SK-N-SH (cell line): Measurements from ENCODE around the gene MYLK2. TPM values are rescaled to one million over a fixed set of nuclear protein-coding genes. Genes with fewer than 3 reads are reported as not detected.

Source experiments
- CTCF ChIA-PET: fragments of 300-600, 350-600 bp; formaldehyde crosslinking; extraction: SDS; loops from one replicate; lab custom pipeline; 2021; lab: Yijun Ruan, JAX
- POLR2A ChIA-PET: fragments of 350-600 bp; sonication (Branson Sonifier 250); formaldehyde crosslinking; extraction: SDS; loops from one replicate; lab custom pipeline; 2020; ENCODE audit warnings: antibody characterized with exemption, inconsistent platforms; lab: Yijun Ruan, JAX
- DNase-seq: peaks from one replicate; pipeline ENCODE4 v3.0.0; 2012
- H2AFZ ChIP-seq: fragments of 200-600 bp; sonication (generic); 2 replicates; pipeline ENCODE4 v1.8.1; 2016; ENCODE audit warnings: antibody characterized with exemption, mild to moderate bottlenecking, low read depth
- H3F3A ChIP-seq: fragments of 200-600 bp; sonication (generic); replicated peaks from 2 replicates; pipeline ENCODE3; 2016; ENCODE audit warnings: antibody characterized with exemption, mild to moderate bottlenecking; ENCODE audit not compliant: insufficient read depth
- H3K27ac ChIP-seq, 2 experiments: fragments of 200-500 bp in 1 of 2; fragments of 200-600 bp in 1 of 2; sonication (Bioruptor generic) in 1 of 2; sonication (generic), shearing (Covaris generic) in 1 of 2; 2 replicates each; pipeline versions ENCODE4 v1.5.1 to v1.6.1; 2014 to 2016; ENCODE audit warnings: low read depth in 2 of 2, inconsistent platforms in 1 of 2, low read length in 1 of 2, mild to moderate bottlenecking in 1 of 2, mixed read lengths in 1 of 2
- H3K27me3 ChIP-seq: fragments of 200-600 bp; sonication (generic), shearing (Covaris generic); 2 replicates; pipeline ENCODE4 v1.6.1; 2016; ENCODE audit warnings: mixed run types; ENCODE audit not compliant: insufficient read depth
- H3K36me3 ChIP-seq, 2 experiments: fragments of 200-500 bp in 1 of 2; fragments of 200-600 bp in 1 of 2; sonication (Bioruptor generic) in 1 of 2; sonication (generic) in 1 of 2; replicated peaks in 1 of 2; 2 replicates each; pipeline versions ENCODE3 to v1.5.1; 2014 to 2016; ENCODE audit warnings: low read length in 1 of 2, mild to moderate bottlenecking in 1 of 2; ENCODE audit not compliant: insufficient read depth in 2 of 2, control insufficient read depth in 1 of 2
- H3K4me1 ChIP-seq, 2 experiments: fragments of 200-500 bp in 1 of 2; fragments of 200-600 bp in 1 of 2; sonication (Bioruptor generic) in 1 of 2; sonication (generic), shearing (Covaris generic) in 1 of 2; 2 replicates each; pipeline versions ENCODE4 v1.5.1 to v1.6.1; 2014 to 2016; ENCODE audit warnings: low read depth in 1 of 2, low read length in 1 of 2, mixed run types in 1 of 2; ENCODE audit not compliant: insufficient read depth in 2 of 2, control insufficient read depth in 1 of 2
- H3K4me2 ChIP-seq: fragments of 200-600 bp; sonication (generic), shearing (Covaris generic); 2 replicates; pipeline ENCODE4 v1.6.1; 2017; ENCODE audit warnings: mixed run types
- H3K4me3 ChIP-seq, 2 experiments: fragments of 200-500 bp in 1 of 2; fragments of 200-600 bp in 1 of 2; sonication (Bioruptor generic) in 1 of 2; sonication (generic), shearing (Covaris generic) in 1 of 2; 2 replicates each; pipeline versions ENCODE4 v1.5.1 to v1.8.1; 2014 to 2016; ENCODE audit warnings: low read depth in 2 of 2, inconsistent platforms in 1 of 2, low read length in 1 of 2, mild to moderate bottlenecking in 1 of 2, mixed read lengths in 1 of 2, moderate library complexity in 1 of 2
- H3K79me2 ChIP-seq: fragments of 200-600 bp; sonication (generic); 2 replicates; pipeline ENCODE4 v1.8.1; 2017; ENCODE audit warnings: mild to moderate bottlenecking; ENCODE audit not compliant: insufficient read depth
- H3K9ac ChIP-seq: fragments of 200-600 bp; sonication (generic); 2 replicates; pipeline ENCODE4 v1.6.1; 2017; ENCODE audit warnings: mixed run types
- H3K9me2 ChIP-seq: fragments of 200-600 bp; sonication (generic); 2 replicates; pipeline ENCODE4 v1.6.1; 2017; ENCODE audit warnings: mixed run types
- H3K9me3 ChIP-seq: fragments of 200-600 bp; sonication (generic); 2 replicates; pipeline ENCODE4 v1.6.1; 2017; ENCODE audit warnings: mixed run types, mild to moderate bottlenecking, moderate library complexity
- H4K20me1 ChIP-seq: fragments of 200-600 bp; sonication (generic); 2 replicates; pipeline ENCODE4 v1.6.1; 2017; ENCODE audit warnings: mild to moderate bottlenecking, mixed run types; ENCODE audit not compliant: insufficient read depth
- CHD2 ChIP-seq: fragments of 150-350 bp; IDR thresholded peaks from 2 replicates; pipeline ENCODE4 v1.6.1; 2018; ENCODE audit warnings: low read length; ENCODE audit not compliant: partially characterized antibody
- CTCF ChIP-seq: fragments of 200-600 bp; sonication (generic); IDR thresholded peaks from 2 replicates; pipeline ENCODE4 v1.6.1; 2017; ENCODE audit warnings: antibody characterized with exemption, mild to moderate bottlenecking, moderate library complexity
- EP300 ChIP-seq, 2 experiments: IDR thresholded peaks; 2 replicates each; pipeline versions ENCODE4 v1.4.0 to v1.6.1; 2012; ENCODE audit warnings: borderline replicate concordance in 1 of 2, low read depth in 1 of 2, low read length in 1 of 2
- FOSL2 ChIP-seq: IDR thresholded peaks from 2 replicates; pipeline ENCODE4 v1.4.0; 2012; ENCODE audit warnings: low read depth, mild to moderate bottlenecking, moderate library complexity, borderline replicate concordance
- FOXJ3 ChIP-seq: sonication (generic); formaldehyde crosslinking; IDR thresholded peaks from 2 replicates; pipeline ENCODE4 v1.5.1; 2020; ENCODE audit warnings: mild to moderate bottlenecking, missing genetic modification reagents
- MAX ChIP-seq: IDR thresholded peaks from 2 replicates; pipeline ENCODE4 v1.4.0; 2012; ENCODE audit warnings: low read depth
- MEF2A ChIP-seq: IDR thresholded peaks from 2 replicates; pipeline ENCODE4 v1.4.0; 2012; ENCODE audit warnings: low read depth, borderline replicate concordance
- NFIC ChIP-seq: IDR thresholded peaks from 2 replicates; pipeline ENCODE4 v1.4.0; 2012; ENCODE audit warnings: borderline replicate concordance
- NRF1 ChIP-seq: IDR thresholded peaks from 2 replicates; pipeline ENCODE4 v1.6.1; 2012; ENCODE audit warnings: low read depth, mild to moderate bottlenecking, low read length
- RAD21 ChIP-seq: IDR thresholded peaks from 2 replicates; pipeline ENCODE4 v1.6.1; 2012; ENCODE audit warnings: mild to moderate bottlenecking, low read length
- REST ChIP-seq: IDR thresholded peaks from 2 replicates; pipeline ENCODE4 v1.6.1; 2012; ENCODE audit warnings: mild to moderate bottlenecking, low read depth, low read length, moderate library complexity
- RXRA ChIP-seq: IDR thresholded peaks from 2 replicates; pipeline ENCODE4 v1.4.0; 2012; ENCODE audit warnings: low read depth, mild to moderate bottlenecking, borderline replicate concordance
- SIN3A ChIP-seq: IDR thresholded peaks from 2 replicates; pipeline ENCODE4 v1.6.1; 2012; ENCODE audit warnings: low read depth, mild to moderate bottlenecking, low read length, moderate library complexity, borderline replicate concordance
- ZBTB33 ChIP-seq: IDR thresholded peaks from 2 replicates; pipeline ENCODE4 v1.4.0; 2012; ENCODE audit warnings: low read depth, borderline replicate concordance
- WGBS: methylation state at CpG from one replicate; pipeline ENCODE4 v1.1.6; 2017; ENCODE audit warnings: low lambda C conversion rate; 5-methylcytosine and 5-hydroxymethylcytosine counted together
- polyA plus RNA-seq, 3 experiments: library from polyadenylated mRNA; depleted of rRNA; stranded (reverse); fragments of >200 nt; gene quantifications; 2 replicates each; pipeline ENCODE4 v1.2.3, GENCODE V29; 2012
- TF ChIP-seq, protein P1 (sequence below): fragments of 150-350 bp; IDR thresholded peaks from 2 replicates; pipeline ENCODE4 v1.6.1; 2016; ENCODE audit warnings: mild to moderate bottlenecking, low read depth, low read length

MYLK2 gene
- polyA plus RNA-seq, 1 of the 3 experiments (the other 2 are of a cell fraction) = 0.21 TPM

GRCh38 chr20:31861135-31861384 lies 41.9 kb downstream of the MYLK2 start (continued):
- TF ChIP-seq, protein P1, sequence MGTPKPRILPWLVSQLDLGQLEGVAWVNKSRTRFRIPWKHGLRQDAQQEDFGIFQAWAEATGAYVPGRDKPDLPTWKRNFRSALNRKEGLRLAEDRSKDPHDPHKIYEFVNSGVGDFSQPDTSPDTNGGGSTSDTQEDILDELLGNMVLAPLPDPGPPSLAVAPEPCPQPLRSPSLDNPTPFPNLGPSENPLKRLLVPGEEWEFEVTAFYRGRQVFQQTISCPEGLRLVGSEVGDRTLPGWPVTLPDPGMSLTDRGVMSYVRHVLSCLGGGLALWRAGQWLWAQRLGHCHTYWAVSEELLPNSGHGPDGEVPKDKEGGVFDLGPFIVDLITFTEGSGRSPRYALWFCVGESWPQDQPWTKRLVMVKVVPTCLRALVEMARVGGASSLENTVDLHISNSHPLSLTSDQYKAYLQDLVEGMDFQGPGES = no peak
- no peak for TF ChIP-seq FOXJ3 (CRISPR knock-in tag)

DNA sequence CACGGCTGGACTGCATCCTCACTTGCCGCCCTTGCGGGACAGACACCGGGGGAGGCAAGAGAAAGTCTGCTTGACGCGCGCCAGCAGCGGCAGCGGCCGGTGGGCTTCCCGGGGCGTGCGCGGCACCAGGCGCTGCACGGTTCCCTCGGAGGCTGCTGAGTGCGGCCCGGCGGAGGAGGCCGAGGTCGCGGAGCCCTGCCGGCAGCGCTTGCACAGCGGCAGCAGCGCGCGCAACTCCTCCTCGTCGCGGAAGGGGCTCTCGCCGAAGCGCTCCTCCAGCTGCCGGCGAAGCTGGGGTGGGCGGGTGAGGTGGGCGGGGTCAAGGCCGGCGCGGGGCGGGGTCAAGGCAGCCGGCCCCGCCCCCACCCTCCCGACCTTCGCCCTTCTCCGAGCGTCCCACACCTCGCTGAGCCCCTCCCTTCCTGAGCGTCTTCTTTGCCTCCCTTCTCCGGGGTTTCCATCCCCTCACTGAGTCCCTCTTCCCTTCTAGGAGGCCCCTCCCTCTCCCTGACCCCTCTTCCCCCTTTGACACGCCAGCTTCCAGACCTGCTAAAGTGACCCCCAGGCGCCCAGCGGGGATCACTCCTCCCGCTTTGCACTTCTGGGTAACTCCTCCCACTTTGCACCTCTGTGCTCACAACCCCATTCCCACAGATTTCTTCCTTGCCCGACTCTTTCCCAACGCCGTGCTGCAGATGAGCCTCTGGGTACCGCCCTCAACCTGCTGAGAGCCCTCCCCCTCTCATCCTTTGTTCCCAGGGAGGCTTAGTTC lies 42.4 kb downstream of the MYLK2 start:
- 6% methylated on average over 29 of the region's 60 CpGs for WGBS
- Histone ChIP-seq H3K4me2 (peak overlapping the region; percentile 94), H3K36me3 (no peaks in the 10 kb centered on the region), H3K9ac (peak overlapping the region; percentile 57; the same call in 1 of the 2 replicates), H2AFZ (peak overlapping the region; percentile 80; the same call in 1 of the 2 replicates), H3K79me2 (no peaks in the 10 kb centered on the region), H3F3A (no peaks in the 10 kb centered on the region), H3K9me3 (no peaks in the 10 kb centered on the region), H3K4me3 (peak overlapping the region; percentile 62 to 63), H3K27ac (peak overlapping the region in 1 of 2 experiments; percentile 82; a peak in 2 of 4 replicates), H4K20me1 (no peaks in the 10 kb centered on the region), H3K27me3 (no peaks in the 10 kb centered on the region), H3K9me2 (no peaks in the 10 kb centered on the region), H3K4me1 (peaks cover 0 to 21% of the 10 kb centered on the region in 2 experiments; a peak in 2 of 4 replicates)
- CTCF ChIA-PET = interaction anchor here (1.4 to 4.9 kb wide), 6 partner anchors 9 to 170 kb away, joined by 5 to 36 read pairs (median 14); partner anchors contain the start of genes FOXS1 and PDRG1
- DNase-seq = peak; percentile 99
- POLR2A ChIA-PET = interaction anchor here (1.8 kb wide), 1 partner anchor 10 kb away, joined by 6 read pairs; no protein-coding TSS in a partner anchor
- TF ChIP-seq CTCF = no peak
- TF ChIP-seq REST = no peak
- TF ChIP-seq ZBTB33 = no peak
- peak; percentile 45; the same call in 1 of the 2 replicates for TF ChIP-seq NRF1
- TF ChIP-seq NFIC = no peak
- TF ChIP-seq RAD21 = no peak
- TF ChIP-seq EP300 (IDR thresholded peaks at IDR 0.05; ENCODE audit: borderline replicate concordance in 1 of 2, low read depth in 1 of 2, low read length in 1 of 2) = no peak
- TF ChIP-seq MEF2A = no peak
- no peak for TF ChIP-seq MAX
- TF ChIP-seq CHD2 = peak; percentile 26
- TF ChIP-seq FOSL2 = no peak
- no peak for TF ChIP-seq RXRA
- no peak for TF ChIP-seq SIN3A
